Heart left ventricle (tissue), 16 donors: ENCODE data around the gene EBP. TPM values are rescaled to one million over a fixed set of nuclear protein-coding genes. Genes with fewer than 3 reads are reported as not detected.
"Not testable (repeated sequence)": the region's sequence is repeated elsewhere in the genome, so short reads cannot be mapped to it uniquely, and the experiment has no call there.

Source experiments
- ATAC-seq, 4 donors: fragments of 200-7000 bp; cut with Tn5 transposase; one replicate each; pipeline ENCODE4 v1.9.1; 2020 to 2022; ENCODE audit warnings: moderate library complexity in 4 of 4, mild to moderate bottlenecking in 3 of 4, moderate number of reproducible peaks in 1 of 4
- DNase-seq, 5 donors: peaks; one replicate each; pipeline ENCODE4 v3.0.0-alpha.2; 2020
- H3K27ac ChIP-seq, 12 donors: fragments of 200-600 bp; sonication (generic) in 4 of 12; one replicate each; pipeline versions ENCODE4 v1.5.0 to v1.8.0; 2016 to 2022; ENCODE audit warnings: mild to moderate bottlenecking in 2 of 12
- H3K27me3 ChIP-seq, 9 donors: fragments of 200-600 bp; sonication (generic) in 2 of 9; one replicate each; pipeline versions ENCODE4 v1.5.1 to v1.8.0; 2016 to 2022; ENCODE audit warnings: mild to moderate bottlenecking in 3 of 9
- H3K36me3 ChIP-seq, 9 donors: fragments of 200-600 bp; sonication (generic) in 2 of 9; one replicate each; pipeline versions ENCODE4 v1.5.0 to v1.8.0; 2018 to 2022; ENCODE audit warnings: mild to moderate bottlenecking in 2 of 9
- H3K4me1 ChIP-seq, 12 donors: fragments of 200-600 bp; sonication (generic) in 4 of 12; one replicate each; pipeline versions ENCODE4 v1.5.0 to v1.8.0; 2016 to 2022; ENCODE audit warnings: mild to moderate bottlenecking in 3 of 12
- H3K4me3 ChIP-seq, 12 donors: fragments of 200-600 bp; sonication (generic) in 4 of 12; one replicate each; pipeline versions ENCODE4 v1.5.0 to v1.8.0; 2017 to 2022; ENCODE audit warnings: mild to moderate bottlenecking in 9 of 12, moderate library complexity in 4 of 12
- H3K9me3 ChIP-seq, 12 donors: fragments of 200-600 bp; sonication (generic) in 4 of 12; one replicate each; pipeline versions ENCODE4 v1.5.0 to v1.8.0; 2016 to 2022; ENCODE audit warnings: mild to moderate bottlenecking in 1 of 12
- CTCF ChIP-seq, 12 donors: fragments of 200-600 bp; sonication (generic) in 4 of 12; IDR thresholded peaks; one replicate each; pipeline versions ENCODE4 v1.5.0 to v1.8.0; 2018 to 2022; ENCODE audit warnings: antibody characterized with exemption in 12 of 12, mild to moderate bottlenecking in 5 of 12
- POLR2A ChIP-seq, 2 donors: fragments of 450-650 bp; IDR thresholded peaks; one replicate each; pipeline ENCODE4 v1.6.1; 2017; ENCODE audit warnings: antibody characterized with exemption in 2 of 2, mild to moderate bottlenecking in 2 of 2, moderate library complexity in 2 of 2
- WGBS, 4 donors: extraction: QIAGEN DNeasy Blood & Tissue Kit in 2 of 4; methylation state at CpG; one replicate each; pipeline versions ENCODE4 v1.1.5 to v1.1.7; 2013 to 2018; 5-methylcytosine and 5-hydroxymethylcytosine counted together
- intact Hi-C, 10 donors: fragments of 100-400 bp; cut with DNase I; formaldehyde crosslinking; loops; one replicate each; pipeline versions ENCODE4 v1.11.1 to v1.14.2; 2022
- polyA plus RNA-seq, 2 donors: library from polyadenylated mRNA; stranded (reverse); fragments of 200-250 nt; gene quantifications; one replicate each; pipeline ENCODE4 v1.2.3, GENCODE V29; 2013
- total RNA-seq, 9 donors: library from RNA; depleted of rRNA in 2 of 9; stranded (reverse); fragments of >200 nt in 2 of 9; fragmentation: NEBNext Ultra II Directional in 3 of 9; extraction: Animal tissue kit (Norgen Biotek cat#: 25700) in 3 of 9; gene quantifications; one replicate each; pipeline versions ENCODE4 v1.1.0 to v1.2.4, GENCODE V29; 2016 to 2023
- donor health status: ischemic (EF 13 %, LVEDD 7.1; RV severe dilation, severe dysfunction).
- donor health status: healthy with polysubstance abuse.
- donor health status: DM: no; HTN: yes; CAD: no.
- donor health status: DM: no; HTN: no; CAD: no.
- donor health status: ischemic (EF 25% LVEDD 6.9; RV normal size, moderate dysfunction).
- donor health status: ischemic (EF 25% LVEDD 5.7; RV mildly dilated, moderate dysfunction).
- donor health status: healthy.
- donor health status: DM: yes; HTN: yes; CAD: no.
- donor health status: ischemic (EF 35%, LVEDD 5.7; RV mildly dilated, moderate dysfunction).
- donor health status: nonischemic (EF 11% LVEDD 7.7; RV severe dilation, severe dysfunction).
- donor health status: DM: yes; HTN: yes; CAD: no.
- donor health status: PGD.
- donor health status: ischemic (EF 29% LVEDD 5.4; RV normal size, mild dysfunction).
- donor health status: nonischemic (EF 23%, LVEDD 6.1; RV moderate dilation, normal function).

EBP gene
- total and polyA plus RNA-seq, 11 donors = 37.1 to 118 (median 57.5) TPM

GRCh38 chrX:48516987-48517386 is 4.6 kb upstream of the EBP start:
- peak overlapping the region in 6 of 12 donors; percentile 39 to 76 (median 57) for H3K27ac ChIP-seq
- WGBS, 4 donors = 75 to 93% (median 87%) methylated on average over 5 of the region's 5 CpGs
- no peak for ATAC-seq

GRCh38 chrX:48519481-48519880 is 2.1 kb upstream of the EBP start:
- ATAC-seq, intact Hi-C loops, H3K27ac ChIP-seq, DNase-seq, H3K36me3 ChIP-seq, H3K4me3 ChIP-seq, H3K9me3 ChIP-seq, H3K27me3 ChIP-seq, H3K4me1 ChIP-seq: not testable (repeated sequence)
- 72 to 87% (median 76%) methylated on average over 4 of the region's 4 CpGs for WGBS, 4 donors

More at GRCh38 chrX:48516987-48517386, 4.6 kb upstream of the EBP start:
- peaks cover 0 to 3% (median 0%) of the 10 kb centered on the region in 12 donors for H3K4me1 ChIP-seq
- DNase-seq = no peak
- TF ChIP-seq CTCF (IDR thresholded peaks at IDR 0.05) = no peak
- no peak for TF ChIP-seq POLR2A (IDR thresholded peaks at IDR 0.05)
- peaks cover 0 to 4% (median 0%) of the 10 kb centered on the region in 9 donors for H3K36me3 ChIP-seq
- intact Hi-C loops = no loop called here
- H3K9me3 ChIP-seq = no peaks in the 10 kb centered on the region
- H3K27me3 ChIP-seq = no peaks in the 10 kb centered on the region
- H3K4me3 ChIP-seq = no peak overlapping the region

- TF ChIP-seq POLR2A (IDR thresholded peaks at IDR 0.05) (no peak), CTCF (IDR thresholded peaks at IDR 0.05) (no peak)
- intact Hi-C loops = no loop called here
- H3K36me3 ChIP-seq = peaks cover 0 to 9% (median 0%) of the 10 kb centered on the region in 9 donors
- 78 to 96% (median 88%) methylated on average over 2 of the region's 2 CpGs for WGBS, 4 donors
- no peak for ATAC-seq
- H3K27ac ChIP-seq = peak overlapping the region in 1 of 12 donors; percentile 55
- H3K4me1 ChIP-seq = peaks cover 0 to 8% (median 1%) of the 10 kb centered on the region in 12 donors
- no peaks in the 10 kb centered on the region for H3K9me3 ChIP-seq
- no peak for DNase-seq
- H3K4me3 ChIP-seq = no peak overlapping the region
- H3K27me3 ChIP-seq = peaks cover 0 to 4% (median 0%) of the 10 kb centered on the region in 9 donors
Observed at GRCh38 chrX:48520455-48520854, 1.2 kb upstream of the EBP start.

- 38 to 60% (median 51%) methylated on average over 2 of the region's 2 CpGs for WGBS, 4 donors
- peaks cover 0 to 4% (median 0%) of the 10 kb centered on the region in 9 donors for H3K27me3 ChIP-seq
- ATAC-seq (no peak), DNase-seq (no peak)
- peak overlapping the region in 9 of 12 donors; percentile 54 to 79 (median 66) for H3K4me3 ChIP-seq
- no peaks in the 10 kb centered on the region for H3K9me3 ChIP-seq
- H3K36me3 ChIP-seq = peaks cover 0 to 10% (median 0%) of the 10 kb centered on the region in 9 donors
- peak overlapping the region in 10 of 12 donors; percentile 55 to 83 (median 75) for H3K27ac ChIP-seq
- TF ChIP-seq CTCF (IDR thresholded peaks at IDR 0.05) (no peak), POLR2A (IDR thresholded peaks at IDR 0.05) (no peak)
- intact Hi-C loops = no loop called here
- peaks cover 0 to 8% (median 1%) of the 10 kb centered on the region in 12 donors for H3K4me1 ChIP-seq
Observed at GRCh38 chrX:48520976-48521352, 644 bp upstream of the EBP start.

- Histone ChIP-seq H3K27me3 (peaks cover 0 to 4% (median 0%) of the 10 kb centered on the region in 9 donors), H3K9me3 (no peaks in the 10 kb centered on the region), H3K27ac (peak overlapping the region in 11 of 12 donors; percentile 33 to 83 (median 72)), H3K36me3 (peaks cover 0 to 13% (median 3%) of the 10 kb centered on the region in 9 donors), H3K4me3 (peak overlapping the region; percentile 26 to 79 (median 62)), H3K4me1 (peaks cover 0 to 8% (median 1%) of the 10 kb centered on the region in 12 donors)
- no peak for TF ChIP-seq CTCF (IDR thresholded peaks at IDR 0.05)
- no peak for TF ChIP-seq POLR2A (IDR thresholded peaks at IDR 0.05)
- intact Hi-C loops = no loop called here
- no peak for ATAC-seq
- WGBS, 4 donors = 5 to 53% (median 22%) methylated on average over 10 of the region's 10 CpGs
- no peak for DNase-seq
Observed at GRCh38 chrX:48522291-48522690, 683 bp downstream of the EBP start.
